ELF-1 (cell line): Measurements from ENCODE around the gene DNASE1L3.
A peak's percentile ranks its signal among the peaks of the same experiment; 100 is the strongest.

Source experiments
- DNase-seq: peaks from one replicate; pipeline ENCODE4 v3.0.0-alpha.2; 2016; ENCODE audit warnings: low read depth, low spot score

The DNASE1L3 gene

GRCh38 chr3:58200121-58200709 lies 10.6 kb downstream of the DNASE1L3 start:
- no peak for DNase-seq

- no peak for DNase-seq
These were observed 12.0 kb downstream of the DNASE1L3 start for GRCh38 chr3:58198804-58199203.

GRCh38 chr3:58198362-58198761 lies 12.4 kb downstream of the DNASE1L3 start:
- DNase-seq, result no peak

GRCh38 chr3:58197588-58197987 lies 13.2 kb downstream of the DNASE1L3 start:
- no peak for DNase-seq

GRCh38 chr3:58193682-58194407 lies 16.9 kb downstream of the DNASE1L3 start:
- DNase-seq, result no peak

GRCh38 chr3:58192069-58192468 lies 18.7 kb downstream of the DNASE1L3 start:
- DNase-seq, result no peak

GRCh38 chr3:58191361-58191991 lies 19.3 kb downstream of the DNASE1L3 start:
- no peak for DNase-seq

- no peak for DNase-seq
These were observed 19.9 kb downstream of the DNASE1L3 start for GRCh38 chr3:58190882-58191281.

- no peak for DNase-seq
These were observed 20.5 kb downstream of the DNASE1L3 start for GRCh38 chr3:58190291-58190690.

GRCh38 chr3:58189691-58190090 lies 21.1 kb downstream of the DNASE1L3 start:
- no peak for DNase-seq

- DNase-seq, result peak; percentile 44
These were observed 21.8 kb downstream of the DNASE1L3 start for GRCh38 chr3:58188921-58189451.

GRCh38 chr3:58188173-58188564 lies 22.6 kb downstream of the DNASE1L3 start:
- peak; percentile 73 for DNase-seq

GRCh38 chr3:58184982-58185360 lies 25.8 kb downstream of the DNASE1L3 start:
- no peak for DNase-seq

GRCh38 chr3:58184309-58184981 lies 26.3 kb downstream of the DNASE1L3 start:
- DNase-seq, result no peak

- no peak for DNase-seq
These were observed 26.9 kb downstream of the DNASE1L3 start for GRCh38 chr3:58183891-58184290.

- DNase-seq, result no peak
These were observed 27.6 kb downstream of the DNASE1L3 start for GRCh38 chr3:58183221-58183620.

GRCh38 chr3:58180940-58181587 lies 29.7 kb downstream of the DNASE1L3 start:
- DNase-seq, result no peak

GRCh38 chr3:58180099-58180880 lies 30.5 kb downstream of the DNASE1L3 start:
- no peak for DNase-seq

- no peak for DNase-seq
These were observed 31.3 kb downstream of the DNASE1L3 start for GRCh38 chr3:58179235-58180098.
